ENCODE results near the gene FANCE.

Gene FANCE

DNA sequence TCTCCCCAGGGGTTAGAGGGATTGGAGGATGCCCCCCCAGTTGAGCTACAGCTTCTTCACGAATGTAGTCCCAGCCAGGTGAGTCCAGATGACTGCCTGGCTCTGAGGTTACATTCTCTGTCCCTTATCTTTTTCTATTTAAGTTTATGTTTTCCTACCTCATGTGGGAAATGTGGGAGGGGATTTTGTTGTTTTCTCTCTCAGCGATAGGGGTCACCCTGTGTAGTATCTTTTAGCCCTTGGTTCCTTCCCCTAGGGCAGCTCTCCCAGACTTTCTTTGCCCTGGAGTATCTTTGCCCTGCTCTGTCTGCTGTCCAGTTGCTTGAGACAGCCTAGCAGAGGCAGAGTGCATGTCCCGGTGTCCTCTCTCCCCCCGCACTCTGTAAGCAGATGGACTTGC is 5.8 kb downstream of the FANCE start:
- no peak overlapping the region for H3K4me2 ChIP-seq (ENCODE audit: low read length)
- H3K9me3 ChIP-seq (ENCODE audit: control insufficient read depth, insufficient read depth, low read length) = no peaks in the 10 kb centered on the region
- H4K20me1 ChIP-seq (ENCODE audit: control insufficient read depth, insufficient read depth, low read depth, low read length) = peaks cover 3% of the 10 kb centered on the region; the same call in 1 of the 2 replicates
- H3K4me3 ChIP-seq (ENCODE audit: low read length) = no peak overlapping the region
- H3K4me1 ChIP-seq (ENCODE audit: control insufficient read depth, low read length) = peaks cover 13% of the 10 kb centered on the region
- TF ChIP-seq, protein P1, sequence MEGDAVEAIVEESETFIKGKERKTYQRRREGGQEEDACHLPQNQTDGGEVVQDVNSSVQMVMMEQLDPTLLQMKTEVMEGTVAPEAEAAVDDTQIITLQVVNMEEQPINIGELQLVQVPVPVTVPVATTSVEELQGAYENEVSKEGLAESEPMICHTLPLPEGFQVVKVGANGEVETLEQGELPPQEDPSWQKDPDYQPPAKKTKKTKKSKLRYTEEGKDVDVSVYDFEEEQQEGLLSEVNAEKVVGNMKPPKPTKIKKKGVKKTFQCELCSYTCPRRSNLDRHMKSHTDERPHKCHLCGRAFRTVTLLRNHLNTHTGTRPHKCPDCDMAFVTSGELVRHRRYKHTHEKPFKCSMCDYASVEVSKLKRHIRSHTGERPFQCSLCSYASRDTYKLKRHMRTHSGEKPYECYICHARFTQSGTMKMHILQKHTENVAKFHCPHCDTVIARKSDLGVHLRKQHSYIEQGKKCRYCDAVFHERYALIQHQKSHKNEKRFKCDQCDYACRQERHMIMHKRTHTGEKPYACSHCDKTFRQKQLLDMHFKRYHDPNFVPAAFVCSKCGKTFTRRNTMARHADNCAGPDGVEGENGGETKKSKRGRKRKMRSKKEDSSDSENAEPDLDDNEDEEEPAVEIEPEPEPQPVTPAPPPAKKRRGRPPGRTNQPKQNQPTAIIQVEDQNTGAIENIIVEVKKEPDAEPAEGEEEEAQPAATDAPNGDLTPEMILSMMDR (IDR thresholded peaks at IDR 0.05; ENCODE audit: low read depth, low read length, poor library complexity, severe bottlenecking) = no peak
- TF ChIP-seq EZH2phosphoT487 (IDR thresholded peaks at IDR 0.05; ENCODE audit: borderline replicate concordance, low read length) = no peak
- peaks cover 34% of the 10 kb centered on the region for H3K36me3 ChIP-seq (ENCODE audit: control insufficient read depth, low read length)
- no peaks in the 10 kb centered on the region for H3K27me3 ChIP-seq (ENCODE audit: control insufficient read depth, low read length)
- H3K79me2 ChIP-seq (ENCODE audit: control insufficient read depth, low read length) = peaks cover 13% of the 10 kb centered on the region
- no peaks in the 10 kb centered on the region for H3F3A ChIP-seq (ENCODE audit: control insufficient read depth, insufficient read depth)
- no peak overlapping the region for H3K27ac ChIP-seq (ENCODE audit: low read depth, low read length)
- H3K9me2 ChIP-seq (replicated peaks; ENCODE audit: control insufficient read depth, low read length) = no peaks in the 10 kb centered on the region

DNA sequence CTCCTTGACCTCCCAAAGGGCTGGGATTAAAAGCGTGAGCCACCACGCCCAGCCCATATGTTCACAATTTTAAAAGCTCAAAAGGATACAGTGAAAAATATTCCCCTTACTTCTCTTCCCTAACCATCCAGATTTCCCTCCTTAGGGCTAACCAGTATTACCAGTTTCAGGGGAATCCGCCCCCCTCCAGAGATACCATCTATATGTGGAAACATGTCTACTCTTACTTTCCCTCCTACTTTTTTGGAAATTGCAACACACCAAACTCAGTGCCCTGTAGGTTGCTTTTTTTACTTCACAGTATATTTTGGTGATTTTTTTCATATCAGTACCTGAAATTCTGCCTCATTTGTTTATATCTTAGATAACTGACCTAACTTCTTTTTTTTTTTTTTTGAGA is 9.1 kb downstream of the FANCE start:
- Histone ChIP-seq H3K4me1 (ENCODE audit: control insufficient read depth, low read length) (0 out of 2 replicates have a peak, but pooled peaks cover 4% of the 10 kb centered on the region), H3K27ac (ENCODE audit: low read depth, low read length) (no peak overlapping the region), H3F3A (ENCODE audit: control insufficient read depth, insufficient read depth) (no peaks in the 10 kb centered on the region), H3K27me3 (ENCODE audit: control insufficient read depth, low read length) (no peaks in the 10 kb centered on the region), H3K9me2 (replicated peaks; ENCODE audit: control insufficient read depth, low read length) (no peaks in the 10 kb centered on the region), H3K9me3 (ENCODE audit: control insufficient read depth, insufficient read depth, low read length) (no peaks in the 10 kb centered on the region), H3K4me3 (ENCODE audit: low read length) (no peak overlapping the region), H3K36me3 (ENCODE audit: control insufficient read depth, low read length) (peaks cover 26% of the 10 kb centered on the region), H3K4me2 (ENCODE audit: low read length) (no peak overlapping the region), H4K20me1 (ENCODE audit: control insufficient read depth, insufficient read depth, low read depth, low read length) (peaks cover 3% of the 10 kb centered on the region; the same call in 1 of the 2 replicates), H3K79me2 (ENCODE audit: control insufficient read depth, low read length) (no peaks in the 10 kb centered on the region)
- no peak for TF ChIP-seq EZH2phosphoT487 (IDR thresholded peaks at IDR 0.05; ENCODE audit: borderline replicate concordance, low read length)
- TF ChIP-seq, protein P1 (IDR thresholded peaks at IDR 0.05; ENCODE audit: low read depth, low read length, poor library complexity, severe bottlenecking) = no peak

DNA sequence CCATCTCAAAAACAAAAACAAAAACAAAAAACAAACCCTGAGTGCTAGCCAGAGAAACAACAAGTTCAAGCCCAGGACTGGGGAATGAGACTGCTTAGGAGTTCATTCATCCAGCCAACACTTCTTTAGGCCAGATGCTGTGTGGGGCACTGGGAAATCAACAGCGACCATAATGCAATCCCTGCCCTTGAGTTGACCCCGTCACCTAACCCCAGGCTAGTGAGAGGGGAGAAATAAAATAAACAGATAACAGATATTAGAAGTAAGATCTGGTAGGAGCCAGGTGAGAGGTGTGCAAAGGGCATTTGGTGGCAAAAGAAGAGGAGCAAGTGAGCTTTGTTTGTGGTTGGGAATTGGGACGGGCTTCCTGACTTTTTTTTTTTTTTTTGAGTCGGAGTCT is 11.2 kb downstream of the FANCE start:
- no peak for TF ChIP-seq EZH2phosphoT487 (IDR thresholded peaks at IDR 0.05; ENCODE audit: borderline replicate concordance, low read length)
- TF ChIP-seq, protein P1 (IDR thresholded peaks at IDR 0.05; ENCODE audit: low read depth, low read length, poor library complexity, severe bottlenecking) = no peak
- peaks cover 31% of the 10 kb centered on the region for H3K36me3 ChIP-seq (ENCODE audit: control insufficient read depth, low read length)

More for the DNA sequence above, 11.2 kb downstream of the FANCE start:
- H4K20me1 ChIP-seq (ENCODE audit: control insufficient read depth, insufficient read depth, low read depth, low read length) = peaks cover under 1% of the 10 kb centered on the region; the same call in 1 of the 2 replicates
- no peak overlapping the region for H3K4me2 ChIP-seq (ENCODE audit: low read length)
- peaks cover 1% of the 10 kb centered on the region for H3K79me2 ChIP-seq (ENCODE audit: control insufficient read depth, low read length)
- H3K4me3 ChIP-seq (ENCODE audit: low read length) = no peak overlapping the region
- no peaks in the 10 kb centered on the region for H3K9me2 ChIP-seq (replicated peaks; ENCODE audit: control insufficient read depth, low read length)
- H3K4me1 ChIP-seq (ENCODE audit: control insufficient read depth, low read length) = peaks cover 13% of the 10 kb centered on the region
- no peak overlapping the region for H3K27ac ChIP-seq (ENCODE audit: low read depth, low read length)
- H3K9me3 ChIP-seq (ENCODE audit: control insufficient read depth, insufficient read depth, low read length) = no peaks in the 10 kb centered on the region
- H3K27me3 ChIP-seq (ENCODE audit: control insufficient read depth, low read length) = no peaks in the 10 kb centered on the region
- H3F3A ChIP-seq (ENCODE audit: control insufficient read depth, insufficient read depth) = peaks cover under 1% of the 10 kb centered on the region

All from DOHH2 (cell line).